GM04503 (cell line): ENCODE measurements around the gene TXNL4A.

Experiments used
- DNase-seq: peaks from one replicate; pipeline ENCODE4 v3.0.0-alpha.2; 2012; ENCODE audit warnings: low read depth

Gene TXNL4A

DNA sequence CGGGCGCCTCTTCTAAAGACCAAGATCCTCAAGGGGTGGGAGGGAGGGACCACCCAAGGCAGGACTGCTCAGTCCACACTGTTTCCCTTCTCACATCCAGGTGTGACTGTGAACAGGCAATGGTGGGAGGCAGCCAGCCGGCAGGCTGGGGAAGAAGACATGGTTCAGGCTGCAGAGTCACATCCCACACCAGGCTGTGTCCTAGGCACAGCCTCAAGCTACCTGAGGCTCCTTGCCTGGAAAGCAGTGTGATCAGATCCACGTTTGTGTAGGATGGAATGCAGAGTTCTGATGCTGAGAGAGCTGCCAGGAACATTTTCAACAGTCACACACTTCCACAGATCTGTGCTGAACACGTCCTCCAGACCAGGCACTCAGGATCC lies 53.3 kb downstream of the TXNL4A start:
- DNase-seq: no peak

- DNase-seq: no peak
These were observed 53.9 kb downstream of the TXNL4A start for GRCh38 chr18:79934311-79935097.

DNA sequence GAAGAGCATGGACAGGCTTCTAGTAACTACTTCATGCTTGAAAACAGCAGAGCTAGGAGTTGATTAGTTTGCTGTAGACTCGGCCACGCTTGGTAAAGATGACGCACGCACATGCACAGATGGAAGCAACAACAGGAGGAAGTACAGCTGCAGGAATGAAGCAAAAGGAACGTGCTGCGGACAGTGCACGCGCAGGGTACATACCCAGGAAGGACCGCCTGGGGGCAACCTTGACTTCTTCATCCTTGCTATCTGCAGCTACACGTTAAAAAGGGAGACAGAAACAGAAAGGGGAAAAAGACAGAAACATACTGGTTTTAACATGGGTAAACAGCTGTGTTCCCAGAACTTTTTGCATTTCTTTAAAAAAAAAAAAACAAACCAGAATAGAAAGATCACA lies 54.6 kb downstream of the TXNL4A start:
- peak; percentile 39 for DNase-seq

GRCh38 chr18:79932907-79933306 lies 55.5 kb downstream of the TXNL4A start:
- no peak for DNase-seq

- DNase-seq: no peak
These were observed 56.9 kb downstream of the TXNL4A start for GRCh38 chr18:79931475-79931874.

DNA sequence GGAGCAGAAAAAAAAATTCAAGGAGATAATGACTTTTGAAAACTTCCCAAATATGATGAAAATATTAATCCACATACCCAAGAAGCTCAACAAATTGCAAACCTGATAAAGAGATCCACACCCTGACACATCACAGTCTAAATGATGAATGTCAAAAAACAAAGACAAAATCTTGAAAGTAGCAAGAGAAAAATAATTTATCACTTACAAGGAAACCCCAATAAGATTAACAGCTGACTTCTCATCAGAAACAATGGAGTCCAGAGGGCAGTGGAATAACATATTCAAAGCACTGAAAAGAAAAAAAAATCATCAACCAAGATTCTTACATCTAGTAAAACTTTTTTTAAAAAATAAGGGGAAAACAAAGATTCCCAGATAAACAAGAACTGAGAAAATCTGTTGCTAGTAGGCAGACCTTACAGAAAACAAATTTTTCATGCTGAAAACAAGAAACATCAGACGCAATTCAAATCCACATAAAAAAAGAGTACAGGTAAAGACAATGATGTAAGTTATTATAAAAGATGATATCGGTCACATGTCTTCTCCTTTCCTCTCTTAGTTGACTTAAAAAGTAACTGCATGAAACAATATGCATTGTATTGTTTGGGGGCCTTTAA lies 58.2 kb downstream of the TXNL4A start:
- DNase-seq: no peak

GRCh38 chr18:79928563-79928960 lies 59.8 kb downstream of the TXNL4A start:
- no peak for DNase-seq

DNA sequence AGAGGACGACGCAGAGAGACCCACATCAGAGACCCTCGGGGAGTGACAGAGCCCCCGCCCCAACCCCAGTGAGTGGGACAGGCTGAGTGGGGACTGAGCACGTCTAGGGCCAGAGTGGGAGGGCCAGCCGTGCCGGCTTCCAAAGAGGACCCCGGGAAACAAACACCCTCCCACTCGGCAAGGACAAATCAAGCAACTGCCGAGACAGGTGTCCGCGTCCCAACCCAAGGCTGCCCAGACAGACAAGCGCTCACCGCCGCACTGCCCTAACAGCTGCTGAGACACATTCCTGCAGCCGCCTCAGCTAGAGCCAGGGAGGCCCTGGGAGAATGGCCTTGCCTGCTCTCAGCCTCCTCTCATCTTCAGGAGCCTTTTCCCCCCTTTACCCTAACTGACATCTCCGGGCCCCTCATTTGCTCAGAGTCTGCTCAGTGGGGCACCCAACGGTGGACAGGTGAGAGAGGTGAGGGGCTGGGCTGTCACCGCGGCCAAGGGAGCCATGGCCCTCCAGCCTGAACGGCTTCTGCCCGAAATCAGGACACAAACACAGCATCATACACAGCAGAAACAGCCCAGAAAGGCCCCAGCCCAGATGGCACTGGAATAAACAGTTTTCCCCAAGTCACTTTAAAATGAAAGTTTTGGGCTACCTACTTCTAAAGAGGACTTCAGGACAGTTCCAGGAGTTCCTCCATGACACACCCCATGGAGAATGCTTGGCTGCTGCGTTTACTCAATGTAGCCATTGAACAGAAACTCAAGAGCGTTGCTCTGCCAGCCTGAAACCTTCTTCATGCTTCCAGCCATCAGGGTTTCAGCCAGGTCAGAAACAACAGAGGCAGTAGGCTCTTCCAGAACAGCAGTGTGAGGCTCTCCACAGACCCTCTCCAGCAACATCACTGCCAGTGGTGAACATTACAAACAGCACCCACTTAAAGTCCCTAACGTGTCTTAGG lies 60.5 kb downstream of the TXNL4A start:
- no peak for DNase-seq

GRCh38 chr18:79926715-79927606 lies 61.4 kb downstream of the TXNL4A start:
- DNase-seq: no peak

- DNase-seq: no peak
These were observed 62.1 kb downstream of the TXNL4A start for GRCh38 chr18:79926306-79926705.

DNA sequence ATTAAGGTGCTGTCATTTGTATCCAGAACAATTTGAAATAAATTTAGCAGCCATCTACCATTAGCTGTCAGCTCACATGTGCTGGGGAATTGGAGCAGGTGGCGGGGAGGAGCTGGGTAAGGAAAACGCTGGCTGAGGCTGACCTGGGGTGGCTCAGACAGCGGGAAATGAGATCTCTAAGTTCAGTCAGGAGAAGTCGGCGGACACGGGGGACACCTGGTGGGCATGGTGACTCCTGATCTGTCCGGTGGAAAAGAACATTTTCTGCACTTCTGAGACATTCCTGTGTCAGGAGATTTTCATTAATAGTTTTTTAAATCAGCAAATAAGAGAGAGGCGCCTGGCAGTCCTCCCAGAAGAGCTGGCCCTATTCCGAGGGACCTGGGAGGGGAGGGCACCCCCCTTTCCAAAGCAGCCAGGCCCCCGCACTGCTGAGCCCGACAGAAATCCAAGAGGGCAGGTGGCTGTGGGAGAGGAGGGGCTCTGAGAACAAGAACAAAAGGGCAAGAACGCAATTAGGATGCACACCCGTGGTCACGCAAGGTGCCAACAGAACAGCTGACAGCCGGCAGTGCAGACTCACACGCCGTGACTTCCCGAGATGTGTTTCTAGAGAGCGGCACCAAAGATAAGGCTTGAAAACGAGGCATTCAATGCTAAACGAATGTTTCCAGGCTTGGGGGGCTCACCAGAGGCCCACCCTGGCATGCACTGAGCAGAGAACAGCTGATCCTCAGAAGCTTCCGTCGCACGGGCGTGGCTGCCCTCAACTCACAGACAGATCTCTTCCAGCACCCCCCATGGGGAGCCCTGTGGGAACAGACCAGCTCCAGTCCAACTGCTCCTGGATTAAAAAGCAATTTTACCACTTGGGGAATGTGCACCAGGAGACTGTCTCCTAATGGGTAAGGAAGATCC lies 63.3 kb downstream of the TXNL4A start:
- DNase-seq: no peak

- DNase-seq: no peak
These were observed 64.3 kb downstream of the TXNL4A start for GRCh38 chr18:79923896-79924585.

DNA sequence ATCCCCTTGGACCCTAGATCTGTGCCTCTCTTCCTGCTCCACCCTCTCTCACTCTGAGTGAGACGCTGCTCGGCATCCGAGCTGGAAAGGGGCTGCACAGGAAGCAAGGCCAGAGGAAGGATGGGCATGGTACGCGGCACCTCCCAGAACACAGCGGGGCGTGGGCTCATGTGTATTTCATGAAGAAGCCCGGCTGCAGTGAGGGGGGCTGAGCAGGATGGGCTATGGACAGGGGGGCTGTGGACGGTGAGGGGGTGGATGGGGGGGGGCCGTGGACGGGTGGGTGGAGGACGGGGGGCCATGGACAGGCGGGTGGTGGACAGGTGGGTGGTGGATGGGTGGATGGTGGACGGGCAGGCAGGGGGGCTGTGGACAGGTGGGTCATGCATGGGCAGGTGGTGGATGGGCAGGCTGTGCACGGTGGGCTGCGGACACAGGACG lies 65.4 kb downstream of the TXNL4A start:
- DNase-seq: no peak

DNA sequence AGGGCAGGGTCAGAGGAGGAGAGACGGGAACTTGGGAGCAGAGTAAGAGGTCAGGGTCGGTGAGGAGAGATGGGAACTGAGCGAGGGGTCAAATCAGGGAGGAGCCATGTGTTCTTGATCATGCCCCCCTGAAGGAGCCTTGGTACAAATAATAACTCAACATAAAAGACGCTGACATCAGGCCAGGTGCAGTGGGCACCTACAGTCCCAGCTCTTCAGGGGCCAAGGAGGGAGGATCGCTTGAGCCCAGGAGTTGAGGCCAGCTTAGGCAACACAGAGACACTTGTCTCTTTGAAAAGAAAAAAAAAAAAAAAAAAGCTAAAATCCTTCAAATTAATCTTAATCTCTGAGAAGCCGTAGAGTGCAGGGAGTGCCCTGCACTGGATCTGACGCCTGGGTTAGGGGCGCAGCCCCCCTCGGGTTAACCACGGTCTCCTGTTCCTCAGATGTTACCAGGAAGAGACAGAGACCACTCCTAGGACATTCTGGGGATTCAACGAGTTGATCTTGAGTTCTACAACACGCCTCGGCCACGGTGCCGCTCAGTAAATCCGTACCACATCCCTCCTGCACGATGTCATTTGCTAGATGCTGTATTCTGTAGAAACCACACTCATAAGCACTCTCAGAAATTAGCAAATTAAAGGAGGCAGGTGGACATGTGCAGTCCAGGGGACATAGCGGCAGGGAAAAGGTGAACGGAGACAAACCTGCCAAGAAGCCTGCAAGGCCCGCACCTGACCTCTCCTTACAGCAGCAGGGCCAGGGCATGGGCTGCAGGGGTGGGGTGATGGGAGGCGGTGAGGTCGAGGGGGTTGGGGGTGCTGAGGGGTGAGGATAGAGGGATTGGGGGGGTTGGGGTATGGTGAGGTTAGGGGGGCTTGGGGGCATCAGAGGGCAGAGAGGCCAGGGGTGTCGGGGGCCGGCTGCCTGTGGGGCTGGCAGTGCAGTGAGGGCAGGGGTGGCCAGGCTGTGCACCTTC lies 66.1 kb downstream of the TXNL4A start:
- no peak for DNase-seq
